H1 (cell line): ENCODE measurements around the gene ASCC3. TPM values are rescaled to one million over a fixed set of nuclear protein-coding genes. Genes with fewer than 3 reads are reported as not detected.

Experiments
- CTCF ChIA-PET: fragments of 300-600 bp; sonication (Branson Sonifier 250); formaldehyde crosslinking; loops from one replicate; lab custom pipeline; 2021; ENCODE audit not compliant: partially characterized antibody; lab: Charles Lee
- POLR2A ChIA-PET: fragments of 300-600 bp; sonication (Branson Sonifier 250); formaldehyde crosslinking; loops from one replicate; lab custom pipeline; 2021; ENCODE audit warnings: inconsistent platforms; ENCODE audit not compliant: partially characterized antibody; lab: Charles Lee
- DNase-seq, 2 experiments: peaks; one replicate each; pipeline versions ENCODE4 v3.0.0 to v3.0.0-alpha.2; 2010 to 2022; ENCODE audit warnings: low spot score in 2 of 2, low read depth in 1 of 2, mixed read lengths in 1 of 2
- FAIRE-seq: peaks from 2 replicates; lab custom pipeline; 2011; peaks lifted over from hg19 to GRCh38; lab: Jason Lieb, UNC
- H2AFZ ChIP-seq: 2 replicates; pipeline ENCODE4 v1.8.1; 2012; ENCODE audit warnings: low read length, inconsistent platforms
- H2AK5ac ChIP-seq: 2 replicates; pipeline ENCODE4 v1.6.1; 2013; ENCODE audit warnings: low read depth, low read length
- H2BK120ac ChIP-seq: replicated peaks from 2 replicates; pipeline ENCODE3; 2013; ENCODE audit warnings: low read depth, low read length, inconsistent platforms
- H2BK12ac ChIP-seq: 2 replicates; pipeline ENCODE4 v1.6.1; 2013; ENCODE audit warnings: low read depth, low read length
- H2BK15ac ChIP-seq: 2 replicates; pipeline ENCODE4 v1.6.1; 2013; ENCODE audit warnings: low read length
- H2BK20ac ChIP-seq: 2 replicates; pipeline ENCODE4 v1.6.1; 2013; ENCODE audit warnings: low read length
- H2BK5ac ChIP-seq: 2 replicates; pipeline ENCODE4 v1.6.1; 2013; ENCODE audit warnings: low read depth, low read length
- H3K14ac ChIP-seq: 2 replicates; pipeline ENCODE4 v1.6.1; 2013; ENCODE audit warnings: inconsistent platforms; ENCODE audit not compliant: insufficient read length
- H3K18ac ChIP-seq: 2 replicates; pipeline ENCODE4 v1.6.1; 2013; ENCODE audit warnings: low read length; ENCODE audit errors: extremely low read depth
- H3K23ac ChIP-seq: 2 replicates; pipeline ENCODE4 v1.6.1; 2013; ENCODE audit warnings: inconsistent platforms; ENCODE audit not compliant: insufficient read length
- H3K23me2 ChIP-seq: 2 replicates; pipeline ENCODE4 v1.6.1; 2013; ENCODE audit warnings: low read depth, low read length
- H3K27ac ChIP-seq: 2 replicates; pipeline ENCODE4 v1.6.1; 2011; ENCODE audit warnings: low read depth, low read length, inconsistent platforms
- H3K27me3 ChIP-seq, 4 experiments: replicated peaks in 1 of 4; 1 replicate in 1 of 4; 2 replicates in 3 of 4; pipeline versions ENCODE4 v1.6.1 to v1.8.1; 2011 to 2013; ENCODE audit warnings: low read length in 3 of 4, mild to moderate bottlenecking in 3 of 4, inconsistent platforms in 2 of 4, mixed read lengths in 2 of 4, moderate library complexity in 1 of 4; ENCODE audit not compliant: control insufficient read depth in 3 of 4, insufficient read depth in 3 of 4; ENCODE audit errors: extremely low read depth in 1 of 4
- H3K36me3 ChIP-seq, 4 experiments: 2 replicates each; pipeline versions ENCODE4 v1.6.1 to v1.8.1; 2011 to 2013; ENCODE audit warnings: mild to moderate bottlenecking in 4 of 4, low read length in 3 of 4, moderate library complexity in 2 of 4, control low read depth in 1 of 4, inconsistent platforms in 1 of 4; ENCODE audit not compliant: insufficient read depth in 4 of 4, control insufficient read depth in 2 of 4
- H3K4ac ChIP-seq: replicated peaks from 2 replicates; pipeline ENCODE3; 2013; ENCODE audit warnings: low read length, low read depth, mixed read lengths, inconsistent platforms; ENCODE audit not compliant: insufficient read length
- H3K4me1 ChIP-seq, 4 experiments: replicated peaks in 1 of 4; 1 replicate in 1 of 4; 2 replicates in 3 of 4; pipeline versions ENCODE4 v1.6.1 to v1.8.1; 2011 to 2013; ENCODE audit warnings: low read length in 3 of 4, inconsistent platforms in 2 of 4, mixed read lengths in 1 of 4; ENCODE audit not compliant: insufficient read depth in 4 of 4, control insufficient read depth in 3 of 4
- H3K4me2 ChIP-seq, 2 experiments: 2 replicates each; pipeline versions ENCODE4 v1.6.1 to v1.8.1; 2011 to 2013; ENCODE audit warnings: low read depth in 2 of 2, low read length in 2 of 2, control low read depth in 1 of 2, inconsistent platforms in 1 of 2, mild to moderate bottlenecking in 1 of 2; ENCODE audit not compliant: insufficient read depth in 1 of 2
- H3K4me3 ChIP-seq, 4 experiments: fragments of 200-600, 300-600 bp in 1 of 4; sonication (generic), shearing (Covaris generic), sonication (Bioruptor Twin) in 1 of 4; 2 replicates each; pipeline versions ENCODE4 v1.5.1 to v1.8.1; 2011 to 2016; ENCODE audit warnings: low read length in 4 of 4, low read depth in 3 of 4, control low read depth in 2 of 4, inconsistent platforms in 2 of 4, mild to moderate bottlenecking in 2 of 4, mixed read lengths in 1 of 4, moderate library complexity in 1 of 4; ENCODE audit not compliant: insufficient read depth in 2 of 4; ENCODE audit errors: extremely low read depth in 1 of 4
- H3K56ac ChIP-seq: replicated peaks from 2 replicates; pipeline ENCODE3; 2013; ENCODE audit warnings: low read depth, mild to moderate bottlenecking, mixed read lengths, low read length, inconsistent platforms; ENCODE audit not compliant: insufficient read length
- H3K79me1 ChIP-seq: 2 replicates; pipeline ENCODE4 v1.6.1; 2013; ENCODE audit warnings: low read depth, low read length, control low read depth
- H3K79me2 ChIP-seq, 2 experiments: 2 replicates each; pipeline versions ENCODE4 v1.6.1 to v1.8.1; 2012 to 2013; ENCODE audit warnings: low read length in 2 of 2, mild to moderate bottlenecking in 2 of 2, inconsistent platforms in 1 of 2; ENCODE audit not compliant: insufficient read depth in 2 of 2, control insufficient read depth in 1 of 2
- H3K9ac ChIP-seq, 4 experiments: replicated peaks in 1 of 4; 1 replicate in 1 of 4; 2 replicates in 3 of 4; pipeline versions ENCODE4 v1.6.1 to v1.8.1; 2011 to 2013; ENCODE audit warnings: low read depth in 3 of 4, low read length in 3 of 4, control low read depth in 2 of 4, mild to moderate bottlenecking in 2 of 4, moderate library complexity in 2 of 4, inconsistent platforms in 1 of 4; ENCODE audit errors: extremely low read depth in 1 of 4
- H3K9me3 ChIP-seq, 2 experiments: 2 replicates each; pipeline versions ENCODE4 v1.6.1 to v1.8.1; 2012 to 2013; ENCODE audit warnings: mild to moderate bottlenecking in 2 of 2, moderate library complexity in 2 of 2, control low read depth in 1 of 2, inconsistent platforms in 1 of 2, low read depth in 1 of 2, low read length in 1 of 2, mixed read lengths in 1 of 2; ENCODE audit not compliant: insufficient read depth in 2 of 2
- H4K20me1 ChIP-seq, 2 experiments: replicated peaks in 1 of 2; 2 replicates each; pipeline versions ENCODE3 to v1.8.1; 2011 to 2013; ENCODE audit warnings: inconsistent platforms in 2 of 2, low read length in 2 of 2, mild to moderate bottlenecking in 1 of 2; ENCODE audit not compliant: insufficient read depth in 2 of 2, control insufficient read depth in 1 of 2
- H4K5ac ChIP-seq: 2 replicates; pipeline ENCODE4 v1.6.1; 2013; ENCODE audit warnings: low read length, low read depth, mixed read lengths, inconsistent platforms; ENCODE audit not compliant: insufficient read length
- H4K8ac ChIP-seq: 2 replicates; pipeline ENCODE4 v1.8.0; 2013; ENCODE audit warnings: mild to moderate bottlenecking, moderate library complexity, low read length, inconsistent platforms; ENCODE audit not compliant: insufficient read depth; ENCODE audit errors: extremely low read depth
- H4K91ac ChIP-seq: replicated peaks from 2 replicates; pipeline ENCODE3; 2013; ENCODE audit warnings: low read length, mixed read lengths, inconsistent platforms; ENCODE audit not compliant: insufficient read length
- CBX5 ChIP-seq: fragments of 300-800, 300-1000 bp; sonication (generic); IDR thresholded peaks from 2 replicates; pipeline ENCODE4 v1.7.1; 2016; ENCODE audit warnings: antibody characterized with exemption, low read length, low read depth
- FOSL1 ChIP-seq: IDR thresholded peaks from 2 replicates; pipeline ENCODE4 v1.6.1; 2011; ENCODE audit warnings: mild to moderate bottlenecking, low read depth, low read length, moderate library complexity; ENCODE audit not compliant: insufficient read depth
- HDAC6 ChIP-seq: IDR thresholded peaks from one replicate; pipeline ENCODE4 v1.7.1; 2012; ENCODE audit warnings: low read depth, mild to moderate bottlenecking, inconsistent platforms, low read length, moderate library complexity
- POLR2AphosphoS5 ChIP-seq: IDR thresholded peaks from 2 replicates; pipeline ENCODE4 v1.6.1; 2011; ENCODE audit warnings: low read depth, low read length
- POU5F1 ChIP-seq: IDR thresholded peaks from 2 replicates; pipeline ENCODE4 v1.6.1; 2011; ENCODE audit warnings: low read depth, mild to moderate bottlenecking, low read length, moderate library complexity
- RAD21 ChIP-seq, 2 experiments: IDR thresholded peaks in 1 of 2; conservative IDR thresholded peaks in 1 of 2; 2 replicates each; pipeline ENCODE4 v1.6.1; 2011; ENCODE audit warnings: low read depth in 2 of 2, low read length in 2 of 2, improper control_type of control experiment in 1 of 2, inconsistent platforms in 1 of 2, mild to moderate bottlenecking in 1 of 2, moderate library complexity in 1 of 2
- RNF2 ChIP-seq: fragments of 200-900, 300-1000 bp; sonication (generic); IDR thresholded peaks from 2 replicates; pipeline ENCODE4 v1.7.1; 2016; ENCODE audit warnings: borderline replicate concordance, low read depth, mild to moderate bottlenecking, antibody characterized with exemption, low read length; ENCODE audit not compliant: poor library complexity, severe bottlenecking; ENCODE audit errors: missing control alignments
- RXRA ChIP-seq: IDR thresholded peaks from 2 replicates; pipeline ENCODE4 v1.6.1; 2011; ENCODE audit warnings: low read depth, mild to moderate bottlenecking, low read length, moderate library complexity; ENCODE audit not compliant: insufficient read depth
- TBP ChIP-seq: IDR thresholded peaks from 2 replicates; pipeline ENCODE4 v1.6.1; 2011; ENCODE audit warnings: low read depth, low read length, improper control_type of control experiment
- ZNF274 ChIP-seq: IDR thresholded peaks from 2 replicates; pipeline ENCODE4 v1.7.0; 2012; ENCODE audit warnings: low read length, borderline replicate concordance; ENCODE audit errors: extremely low read depth
- WGBS, 2 experiments: shearing (Covaris generic) in 1 of 2; methylation state at CpG; one replicate each; pipeline versions ENCODE4 v1.1.6 to v1.1.7; 2013 to 2015; ENCODE audit warnings: low lambda C conversion rate in 2 of 2, mixed read lengths in 2 of 2, inconsistent platforms in 1 of 2, low coverage in 1 of 2, missing lambda C conversion rate in 1 of 2; ENCODE audit not compliant: insufficient replicate concordance in 2 of 2, insufficient coverage in 1 of 2, insufficient read length in 1 of 2; ENCODE audit errors: extremely low coverage in 1 of 2, missing lambda C conversion rate in 1 of 2; 5-methylcytosine and 5-hydroxymethylcytosine counted together
- polyA plus RNA-seq, 7 experiments: library from polyadenylated mRNA; depleted of rRNA in 3 of 7; stranded (reverse) in 5 of 7; unstranded in 2 of 7; fragments of >200 nt in 5 of 7; fragments of 200-250 nt in 2 of 7; gene quantifications; 1 replicate in 5 of 7; 2 replicates in 1 of 7; 4 replicates in 1 of 7; pipeline versions ENCODE4 v1.2.1 to v1.2.3, GENCODE V29; 2011 to 2013; ENCODE audit warnings: missing spikeins in 2 of 7, mixed read lengths in 2 of 7
- total RNA-seq: library from RNA; stranded (reverse); fragmentation: NEBNext Ultra II Directional; extraction: Animal tissue kit (Norgen Biotek cat#: 25700); gene quantifications from 2 replicates; pipeline ENCODE4 v1.2.1, GENCODE V29; 2021
- TF ChIP-seq, protein P1 (sequence below): IDR thresholded peaks from 2 replicates; pipeline ENCODE4 v1.6.1; 2011; ENCODE audit warnings: low read length, improper control_type of control experiment

The ASCC3 gene
- total and polyA plus RNA-seq, 2 of the 8 experiments (the other 6 are each of a cell fraction or from before 2014, with no cell fraction given), result 37.5 to 77.8 TPM

DNA sequence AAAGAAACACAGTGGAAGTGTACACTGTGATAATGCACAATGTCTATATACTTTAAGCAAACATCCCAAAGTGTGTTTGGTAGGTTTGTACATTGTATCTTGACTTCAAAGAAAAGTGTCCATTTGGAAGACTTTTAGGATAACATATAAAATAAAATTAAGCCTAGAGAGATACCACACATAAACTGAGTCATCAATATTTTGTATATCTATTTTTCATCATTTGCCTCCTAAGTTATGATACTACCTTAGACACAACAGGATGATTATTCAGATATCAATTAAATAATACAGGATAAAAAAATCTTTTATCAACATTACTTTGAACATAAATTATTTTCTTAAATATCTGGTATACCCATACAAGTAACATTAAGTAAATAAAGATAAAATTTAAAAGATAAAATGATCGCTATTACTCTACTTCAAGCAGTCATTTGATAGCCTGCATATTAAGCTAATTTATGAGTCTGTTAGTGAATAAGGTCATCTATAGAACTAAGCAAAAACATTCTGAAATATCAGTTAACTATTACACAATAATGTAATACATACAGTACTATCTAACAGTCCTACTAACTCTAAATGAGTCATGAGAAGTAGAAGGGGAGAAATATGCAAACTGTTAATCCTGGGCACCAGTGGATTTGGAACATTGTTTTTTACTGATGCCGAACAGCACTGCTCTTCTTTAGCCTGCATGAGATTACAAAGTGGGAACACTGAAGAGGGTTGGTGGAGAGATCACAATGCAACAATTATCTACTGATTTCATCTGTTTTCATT, 258.0 kb downstream of the ASCC3 start:
- Histone ChIP-seq H4K91ac (no peak overlapping the region), H3K79me2 (no peaks in the 10 kb centered on the region), H3K27ac (no peak overlapping the region), H3K23ac (no peak overlapping the region), H4K8ac (no peak overlapping the region), H3K79me1 (no peaks in the 10 kb centered on the region), H4K5ac (no peak overlapping the region), H3K23me2 (no peaks in the 10 kb centered on the region), H3K4me2 (no peak overlapping the region), H3K4me3 (no peak overlapping the region), H2BK12ac (no peak overlapping the region), H2BK20ac (no peak overlapping the region), H2AK5ac (no peak overlapping the region), H3K9ac (no peak overlapping the region), H3K36me3 (peaks cover 0 to 22% (median 3%) of the 10 kb centered on the region in 4 experiments; a peak in 4 of 8 replicates), H3K27me3 (no peaks in the 10 kb centered on the region), H3K4me1 (no peaks in the 10 kb centered on the region), H2BK15ac (no peak overlapping the region), H2BK5ac (no peak overlapping the region), H2AFZ (no peak overlapping the region), H3K9me3 (0 out of 4 replicates have a peak, but pooled peaks cover 0 to 3% of the 10 kb centered on the region in 2 experiments), H4K20me1 (no peaks in the 10 kb centered on the region), H3K18ac (no peak overlapping the region), H3K14ac (no peak overlapping the region), H3K4ac (no peak overlapping the region), H2BK120ac (no peak overlapping the region), H3K56ac (no peak overlapping the region)
- CTCF ChIA-PET, result interaction anchor here (0.9 kb wide), 1 partner anchor 79 kb away, joined by 5 read pairs; no protein-coding TSS in a partner anchor
- FAIRE-seq (no peak), DNase-seq (no peak)
- POLR2A ChIA-PET, result no interaction called here
- 89% methylated on average over 2 of the region's 2 CpGs; no CpG with 5 or more reads in 1 of the 2 experiments for WGBS, 2 experiments
- TF ChIP-seq RAD21 (IDR thresholded peaks at IDR 0.05 in 1 of 2, conservative IDR thresholded peaks at IDR 0.05 in 1 of 2; ENCODE audit: low read depth in 2 of 2, low read length in 2 of 2) (no peak), CBX5 (no peak), ZNF274 (no peak), RNF2 (no peak), RXRA (no peak), FOSL1 (no peak), HDAC6 (no peak), POLR2AphosphoS5 (no peak), TBP (no peak), POU5F1 (no peak)
- TF ChIP-seq, protein P1, sequence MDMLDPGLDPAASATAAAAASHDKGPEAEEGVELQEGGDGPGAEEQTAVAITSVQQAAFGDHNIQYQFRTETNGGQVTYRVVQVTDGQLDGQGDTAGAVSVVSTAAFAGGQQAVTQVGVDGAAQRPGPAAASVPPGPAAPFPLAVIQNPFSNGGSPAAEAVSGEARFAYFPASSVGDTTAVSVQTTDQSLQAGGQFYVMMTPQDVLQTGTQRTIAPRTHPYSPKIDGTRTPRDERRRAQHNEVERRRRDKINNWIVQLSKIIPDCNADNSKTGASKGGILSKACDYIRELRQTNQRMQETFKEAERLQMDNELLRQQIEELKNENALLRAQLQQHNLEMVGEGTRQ, result no peak
